Measurements from ENCODE around the gene PEX6. TPM values are rescaled to one million over a fixed set of nuclear protein-coding genes. Genes with fewer than 3 reads are reported as not detected.
A peak's percentile ranks its signal among the peaks of the same experiment; 100 is the strongest.

Gene PEX6
- total RNA-seq, 3 donors from 2014 or later: 13.0 to 22.3 (median 18.9) TPM

DNA sequence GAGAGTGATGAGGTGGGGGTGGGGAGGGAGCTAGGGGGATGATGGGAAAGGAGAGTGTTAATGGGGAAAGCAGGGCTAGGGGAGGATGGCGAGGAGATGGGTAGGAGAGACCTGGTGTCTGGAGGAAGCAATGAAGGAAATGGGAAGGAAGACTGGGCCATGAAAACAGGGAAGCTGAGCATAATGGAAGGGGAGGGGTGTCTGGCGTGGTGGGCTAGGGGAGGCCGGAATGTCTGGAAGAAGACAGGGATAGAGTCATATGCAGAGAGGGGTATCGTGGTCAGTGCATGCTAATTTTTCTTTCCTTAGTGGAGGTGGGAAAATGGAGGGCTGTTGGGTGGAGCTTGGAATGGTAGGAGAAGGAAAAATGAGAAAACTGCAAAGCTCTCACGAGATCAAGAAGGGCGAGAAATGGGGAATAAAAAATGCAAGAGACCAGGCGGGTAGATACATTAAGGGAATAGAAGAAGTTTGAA is 35.5 kb upstream of the PEX6 start:
- no peak for DNase-seq (ENCODE audit: low spot score in 2 of 2)
- Histone ChIP-seq H3K27me3 (no peaks in the 10 kb centered on the region), H3K4me1 (peaks cover 7 to 36% of the 10 kb centered on the region in 2 donors), H3K4me3 (peak overlapping the region; percentile 73 to 81 (median 77)), H3K9me3 (no peaks in the 10 kb centered on the region), H3K36me3 (peaks cover 7% of the 10 kb centered on the region), H3K27ac (peak overlapping the region; percentile 86 to 88)
- TF ChIP-seq POLR2A (IDR thresholded peaks at IDR 0.05) (no peak), POLR2AphosphoS5 (IDR thresholded peaks at IDR 0.05) (no peak)
- TF ChIP-seq, protein P1, sequence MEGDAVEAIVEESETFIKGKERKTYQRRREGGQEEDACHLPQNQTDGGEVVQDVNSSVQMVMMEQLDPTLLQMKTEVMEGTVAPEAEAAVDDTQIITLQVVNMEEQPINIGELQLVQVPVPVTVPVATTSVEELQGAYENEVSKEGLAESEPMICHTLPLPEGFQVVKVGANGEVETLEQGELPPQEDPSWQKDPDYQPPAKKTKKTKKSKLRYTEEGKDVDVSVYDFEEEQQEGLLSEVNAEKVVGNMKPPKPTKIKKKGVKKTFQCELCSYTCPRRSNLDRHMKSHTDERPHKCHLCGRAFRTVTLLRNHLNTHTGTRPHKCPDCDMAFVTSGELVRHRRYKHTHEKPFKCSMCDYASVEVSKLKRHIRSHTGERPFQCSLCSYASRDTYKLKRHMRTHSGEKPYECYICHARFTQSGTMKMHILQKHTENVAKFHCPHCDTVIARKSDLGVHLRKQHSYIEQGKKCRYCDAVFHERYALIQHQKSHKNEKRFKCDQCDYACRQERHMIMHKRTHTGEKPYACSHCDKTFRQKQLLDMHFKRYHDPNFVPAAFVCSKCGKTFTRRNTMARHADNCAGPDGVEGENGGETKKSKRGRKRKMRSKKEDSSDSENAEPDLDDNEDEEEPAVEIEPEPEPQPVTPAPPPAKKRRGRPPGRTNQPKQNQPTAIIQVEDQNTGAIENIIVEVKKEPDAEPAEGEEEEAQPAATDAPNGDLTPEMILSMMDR (IDR thresholded peaks at IDR 0.05): no peak
- intact Hi-C loops (cut with DNase I; ENCODE audit: low total_unique reads): no loop called here

DNA sequence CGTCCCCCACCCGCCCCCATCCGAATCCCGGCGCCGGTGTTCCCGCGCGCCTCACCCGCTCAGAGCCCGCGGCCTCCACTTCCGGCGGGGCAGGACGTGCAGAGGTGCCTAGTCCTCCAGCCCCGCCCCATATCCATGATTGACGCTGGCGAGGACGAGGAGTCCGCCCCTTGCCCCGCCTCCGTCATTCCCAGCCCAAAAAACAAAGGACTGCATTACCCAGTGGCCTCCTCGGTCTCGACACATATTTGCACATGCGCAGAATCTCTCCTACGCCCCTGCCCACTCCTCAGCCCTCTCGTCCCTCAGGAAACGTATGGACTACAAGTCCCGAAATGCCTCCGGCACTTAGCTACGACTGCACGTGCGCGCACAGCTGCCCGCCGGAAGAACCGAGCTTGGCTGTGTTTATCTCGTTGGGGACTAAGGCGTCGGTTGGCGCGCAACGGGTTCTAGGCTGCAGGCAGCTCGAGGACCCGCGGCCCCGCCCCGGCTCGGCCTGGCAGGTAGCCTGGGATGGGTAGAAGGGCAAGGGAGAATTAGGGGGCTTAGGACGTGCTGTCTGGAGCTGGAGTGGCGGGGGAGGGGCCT is 35.0 kb upstream of the PEX6 start, which contains the start of the genes KLHDC3 and MEA1:
TSS of gene KLHDC3 (plus strand) at position 407 of the 591 bp plus-strand sequence. CDS start 2,944 bp downstream, outside the sequence.
TSS of gene MEA1 (minus strand) at position 104 of the 591 bp plus-strand sequence. CDS start 133 bp downstream, outside the sequence.
- DNase-seq (ENCODE audit: low spot score in 2 of 2): peak; percentile 98 to 100
- intact Hi-C loops (cut with DNase I; ENCODE audit: low total_unique reads): no loop called here
- Histone ChIP-seq H3K4me3 (peak within 1 kb of the TSS; percentile 73 to 81 (median 77)), H3K36me3 (peaks cover 7% of the 10 kb centered on the region), H3K27me3 (no peaks in the 10 kb centered on the region), H3K4me1 (peaks cover 7 to 36% of the 10 kb centered on the region in 2 donors), H3K9me3 (no peaks in the 10 kb centered on the region), H3K27ac (peak within 1 kb of the TSS; percentile 86 to 88)
- peak; percentile 83 to 89 (median 88) for TF ChIP-seq POLR2AphosphoS5 (IDR thresholded peaks at IDR 0.05)
- TF ChIP-seq, protein P1 (IDR thresholded peaks at IDR 0.05): no peak

GRCh38 chr6:43013097-43013842 is 34.3 kb upstream of the PEX6 start:
- intact Hi-C loops (cut with DNase I; ENCODE audit: low total_unique reads): no loop called here
- no peaks in the 10 kb centered on the region for H3K27me3 ChIP-seq
- peaks cover 7 to 36% of the 10 kb centered on the region in 2 donors for H3K4me1 ChIP-seq
- H3K27ac ChIP-seq: peak overlapping the region; percentile 86 to 88
- TF ChIP-seq, protein P1 (IDR thresholded peaks at IDR 0.05): no peak
- TF ChIP-seq POLR2AphosphoS5 (IDR thresholded peaks at IDR 0.05) (no peak), POLR2A (IDR thresholded peaks at IDR 0.05) (no peak)
- H3K4me3 ChIP-seq: peak overlapping the region; percentile 73 to 81 (median 77)
- peaks cover 2% of the 10 kb centered on the region for H3K36me3 ChIP-seq
- no peak for DNase-seq (ENCODE audit: low spot score in 2 of 2)
- H3K9me3 ChIP-seq: no peaks in the 10 kb centered on the region

DNA sequence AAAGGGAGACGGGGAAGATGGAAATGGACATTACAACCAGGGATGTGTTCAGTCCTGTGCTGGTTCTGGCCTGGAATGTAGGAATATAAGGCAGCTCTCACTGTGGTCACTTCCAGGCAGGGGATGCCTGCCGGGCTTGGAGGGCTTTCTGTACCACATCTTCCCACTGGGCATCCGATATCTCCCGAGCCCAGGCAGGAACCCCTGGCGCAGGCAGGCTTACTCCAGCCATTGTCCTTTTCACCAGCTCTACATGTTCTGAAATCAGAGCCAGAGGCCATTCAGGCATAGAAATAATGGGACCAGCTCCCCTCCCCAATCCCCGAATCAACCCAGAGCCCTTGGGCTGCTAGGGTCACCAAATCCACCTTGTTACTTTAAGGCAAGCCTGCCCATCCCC is 33.4 kb upstream of the PEX6 start:
- no peak for DNase-seq (ENCODE audit: low spot score in 2 of 2)
- TF ChIP-seq, protein P1 (IDR thresholded peaks at IDR 0.05): no peak
- no peak for TF ChIP-seq POLR2A (IDR thresholded peaks at IDR 0.05)
- TF ChIP-seq POLR2AphosphoS5 (IDR thresholded peaks at IDR 0.05): no peak
- no peaks in the 10 kb centered on the region for H3K27me3 ChIP-seq
- H3K36me3 ChIP-seq: no peaks in the 10 kb centered on the region
- H3K4me1 ChIP-seq: peaks cover 7 to 36% of the 10 kb centered on the region in 2 donors
- H3K9me3 ChIP-seq: no peaks in the 10 kb centered on the region
- peak overlapping the region in 1 of 3 donors; percentile 77 for H3K4me3 ChIP-seq
- intact Hi-C loops (cut with DNase I; ENCODE audit: low total_unique reads): no loop called here
- H3K27ac ChIP-seq: peak overlapping the region; percentile 14 to 88

GRCh38 chr6:43011207-43011606 is 32.2 kb upstream of the PEX6 start:
- Histone ChIP-seq H3K4me1 (peaks cover 7 to 24% of the 10 kb centered on the region in 2 donors), H3K27me3 (no peaks in the 10 kb centered on the region), H3K4me3 (no peak overlapping the region), H3K36me3 (no peaks in the 10 kb centered on the region), H3K9me3 (no peaks in the 10 kb centered on the region), H3K27ac (no peak overlapping the region)
- intact Hi-C loops (cut with DNase I; ENCODE audit: low total_unique reads): no loop called here
- no peak for TF ChIP-seq POLR2AphosphoS5 (IDR thresholded peaks at IDR 0.05)
- TF ChIP-seq POLR2A (IDR thresholded peaks at IDR 0.05): no peak
- TF ChIP-seq, protein P1 (IDR thresholded peaks at IDR 0.05): no peak
- no peak for DNase-seq (ENCODE audit: low spot score in 2 of 2)

All from breast epithelium (tissue), 4 donors.